PC-3 (cell line): ENCODE results near the gene PLXNA4. TPM values are rescaled to one million over a fixed set of nuclear protein-coding genes. Genes with fewer than 3 reads are reported as not detected.

Experiments used
- ATAC-seq: fragments of 200-7000 bp; cut with Tn5 transposase; 2 replicates; pipeline ENCODE4 v1.9.1; 2020; ENCODE audit warnings: mild to moderate bottlenecking, moderate library complexity
- BruUV-seq: library from RNA; stranded (reverse); fragments of 400-500 nt; replicated peaks from 2 replicates; lab custom pipeline; 2021; lab: Mats Ljungman, UMichigan
- CTCF ChIA-PET: fragments of 300-600 bp; sonication (Branson Sonifier 250); formaldehyde crosslinking; loops from one replicate; lab custom pipeline; 2022; ENCODE audit warnings: antibody characterized with exemption; lab: Charles Lee
- POLR2A ChIA-PET: fragments of 300-600 bp; sonication (Branson Sonifier 250); formaldehyde crosslinking; loops from one replicate; lab custom pipeline; 2022; ENCODE audit warnings: antibody characterized with exemption; ENCODE audit not compliant: unreplicated experiment; lab: Charles Lee
- DNase-seq: peaks from one replicate; pipeline ENCODE4 v3.0.0-alpha.2; 2015
- H2AFZ ChIP-seq: fragments of 300-600 bp; sonication (generic); 2 replicates; pipeline ENCODE4 v1.6.0; 2016; ENCODE audit warnings: antibody characterized with exemption, low read length
- H3F3A ChIP-seq: fragments of 300-600 bp; sonication (generic); one replicate; pipeline ENCODE4 v1.6.0; 2017; ENCODE audit warnings: antibody characterized with exemption, low read length, control low read depth, mild to moderate bottlenecking; ENCODE audit not compliant: unreplicated experiment
- H3K27ac ChIP-seq: fragments of 300-600 bp; sonication (generic); 2 replicates; pipeline ENCODE4 v1.5.1; 2016; ENCODE audit warnings: mild to moderate bottlenecking, low read length
- H3K27me3 ChIP-seq: fragments of 300-600 bp; sonication (generic); 2 replicates; pipeline ENCODE4 v1.6.1; 2016; ENCODE audit warnings: low read length, mixed read lengths
- H3K36me3 ChIP-seq: fragments of 300-600 bp; sonication (generic); 2 replicates; pipeline ENCODE4 v1.6.1; 2016; ENCODE audit warnings: low read depth, mixed run types, low read length, mixed read lengths
- H3K4me1 ChIP-seq: fragments of 300-600 bp; sonication (generic); 2 replicates; pipeline ENCODE4 v1.5.1; 2016; ENCODE audit warnings: low read length; ENCODE audit not compliant: insufficient read depth
- H3K4me2 ChIP-seq: fragments of 300-600 bp; sonication (generic); 2 replicates; pipeline ENCODE4 v1.6.0; 2016; ENCODE audit warnings: low read length
- H3K4me3 ChIP-seq: fragments of 300-600 bp; sonication (generic); 2 replicates; pipeline ENCODE4 v1.5.1; 2016; ENCODE audit warnings: mild to moderate bottlenecking, low read length, mixed read lengths
- H3K79me2 ChIP-seq: fragments of 300-600 bp; sonication (generic); 2 replicates; pipeline ENCODE4 v1.6.1; 2017; ENCODE audit warnings: low read length, mixed read lengths
- H3K9ac ChIP-seq: fragments of 300-600 bp; sonication (generic); 2 replicates; pipeline ENCODE4 v1.6.0; 2016; ENCODE audit warnings: mild to moderate bottlenecking, low read length
- H3K9me2 ChIP-seq: fragments of 300-600 bp; sonication (generic); replicated peaks from 2 replicates; pipeline ENCODE4 v1.6.1; 2016; ENCODE audit warnings: mixed run types, low read length, mixed read lengths
- H3K9me3 ChIP-seq: fragments of 300-600 bp; sonication (generic); 2 replicates; pipeline ENCODE4 v1.6.1; 2016; ENCODE audit warnings: low read length, mixed read lengths
- H4K20me1 ChIP-seq: fragments of 300-600 bp; sonication (generic); 2 replicates; pipeline ENCODE4 v1.6.1; 2016; ENCODE audit warnings: low read length, mixed read lengths
- EZH2 ChIP-seq: fragments of 300-600 bp; sonication (generic); IDR thresholded peaks from one replicate; pipeline ENCODE4 v1.6.1; 2017; ENCODE audit warnings: antibody characterized with exemption, mild to moderate bottlenecking, low read length; ENCODE audit not compliant: unreplicated experiment
- EZH2phosphoT487 ChIP-seq: fragments of 300-600 bp; sonication (generic); IDR thresholded peaks from 2 replicates; pipeline ENCODE4 v1.6.1; 2018; ENCODE audit warnings: mild to moderate bottlenecking, antibody characterized with exemption, low read length, borderline replicate concordance
- intact Hi-C: fragments of 100-400 bp; cut with micrococcal nuclease; formaldehyde crosslinking; loops from 2 replicates; pipeline ENCODE4 v1.9.0; 2023
- total RNA-seq: library from RNA; depleted of rRNA; stranded (reverse); fragments of >200 nt; gene quantifications from 2 replicates; pipeline ENCODE4 v1.2.3, GENCODE V29; 2014
- TF ChIP-seq, protein P1 (sequence below): fragments of 300-600 bp; sonication (generic); conservative IDR thresholded peaks from 2 replicates; pipeline ENCODE4 v1.5.1; 2017; ENCODE audit warnings: antibody characterized with exemption, low read depth, mild to moderate bottlenecking, low read length

Gene PLXNA4
- total RNA-seq, 1 experiment from 2014 or later = 1.2 TPM

DNA sequence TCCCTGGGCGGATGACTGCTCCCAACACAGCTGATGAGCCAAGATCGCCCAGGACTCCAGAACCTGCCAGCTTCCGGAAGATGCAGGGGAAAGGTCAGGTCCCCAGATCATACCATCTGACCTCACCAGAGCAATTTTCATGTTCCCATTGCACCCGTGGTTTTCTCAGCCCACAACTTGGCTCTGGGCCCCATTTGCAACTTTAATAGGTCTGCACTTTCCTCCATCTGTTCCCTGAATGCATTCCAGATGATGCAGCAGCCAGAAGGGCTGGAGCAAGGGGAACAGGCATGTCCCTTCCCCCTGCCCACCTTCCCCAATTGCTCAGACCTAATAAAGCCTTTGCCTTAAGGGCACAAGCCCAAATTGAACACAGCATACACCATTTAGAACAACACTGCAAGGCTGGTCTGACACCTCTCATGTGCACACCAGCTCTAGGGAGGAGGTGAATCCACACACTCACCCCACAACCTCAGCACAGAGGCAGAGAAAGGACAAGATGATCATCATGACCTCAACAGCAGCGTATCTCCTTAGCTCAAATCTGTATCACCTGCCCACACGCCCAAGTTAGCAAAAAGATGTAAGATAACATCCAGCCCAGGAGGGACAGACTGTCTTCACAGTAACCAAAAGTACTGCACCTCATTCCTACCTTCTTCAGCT is 87.5 kb downstream of the PLXNA4 start:
- Histone ChIP-seq H2AFZ (no peak overlapping the region), H3K9me3 (no peaks in the 10 kb centered on the region), H3K36me3 (no peaks in the 10 kb centered on the region), H3K4me3 (no peak overlapping the region), H4K20me1 (no peaks in the 10 kb centered on the region), H3K9me2 (no peaks in the 10 kb centered on the region), H3K4me1 (peaks cover 3% of the 10 kb centered on the region; the same call in 1 of the 2 replicates), H3K9ac (no peak overlapping the region), H3K27me3 (no peaks in the 10 kb centered on the region), H3F3A (no peaks in the 10 kb centered on the region), H3K4me2 (no peak overlapping the region), H3K79me2 (no peaks in the 10 kb centered on the region), H3K27ac (no peak overlapping the region)
- TF ChIP-seq, protein P1, sequence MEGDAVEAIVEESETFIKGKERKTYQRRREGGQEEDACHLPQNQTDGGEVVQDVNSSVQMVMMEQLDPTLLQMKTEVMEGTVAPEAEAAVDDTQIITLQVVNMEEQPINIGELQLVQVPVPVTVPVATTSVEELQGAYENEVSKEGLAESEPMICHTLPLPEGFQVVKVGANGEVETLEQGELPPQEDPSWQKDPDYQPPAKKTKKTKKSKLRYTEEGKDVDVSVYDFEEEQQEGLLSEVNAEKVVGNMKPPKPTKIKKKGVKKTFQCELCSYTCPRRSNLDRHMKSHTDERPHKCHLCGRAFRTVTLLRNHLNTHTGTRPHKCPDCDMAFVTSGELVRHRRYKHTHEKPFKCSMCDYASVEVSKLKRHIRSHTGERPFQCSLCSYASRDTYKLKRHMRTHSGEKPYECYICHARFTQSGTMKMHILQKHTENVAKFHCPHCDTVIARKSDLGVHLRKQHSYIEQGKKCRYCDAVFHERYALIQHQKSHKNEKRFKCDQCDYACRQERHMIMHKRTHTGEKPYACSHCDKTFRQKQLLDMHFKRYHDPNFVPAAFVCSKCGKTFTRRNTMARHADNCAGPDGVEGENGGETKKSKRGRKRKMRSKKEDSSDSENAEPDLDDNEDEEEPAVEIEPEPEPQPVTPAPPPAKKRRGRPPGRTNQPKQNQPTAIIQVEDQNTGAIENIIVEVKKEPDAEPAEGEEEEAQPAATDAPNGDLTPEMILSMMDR = no peak
- TF ChIP-seq EZH2phosphoT487 (no peak), EZH2 (no peak)
- BruUV-seq = no TSS peak
- ATAC-seq = no peak
- no peak for DNase-seq
- POLR2A ChIA-PET = no interaction called here
- intact Hi-C loops = no loop called here
- CTCF ChIA-PET = no interaction called here

DNA sequence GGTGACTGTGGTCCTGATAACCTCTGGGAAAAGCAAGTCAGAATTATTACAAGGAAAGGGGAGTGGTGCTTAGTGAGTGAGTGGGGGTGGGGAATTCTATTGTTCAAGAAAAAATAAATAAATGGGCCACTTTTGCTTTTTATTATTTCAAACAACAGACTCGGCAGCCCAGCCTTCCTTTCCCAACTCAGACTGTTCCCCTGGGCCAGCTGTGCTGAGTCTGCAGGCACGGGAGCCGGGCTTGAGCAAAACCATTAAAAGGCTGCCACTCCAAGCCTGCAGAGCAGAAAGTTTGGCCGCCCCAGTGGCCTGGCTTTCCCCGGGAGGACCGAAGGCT is 90.0 kb downstream of the PLXNA4 start:
- no TSS peak for BruUV-seq
- Histone ChIP-seq H2AFZ (no peak overlapping the region), H3K36me3 (no peaks in the 10 kb centered on the region), H3K79me2 (no peaks in the 10 kb centered on the region), H3K27ac (no peak overlapping the region), H3F3A (no peaks in the 10 kb centered on the region), H3K4me1 (no peaks in the 10 kb centered on the region), H3K9me2 (no peaks in the 10 kb centered on the region), H3K9ac (no peak overlapping the region), H3K9me3 (no peaks in the 10 kb centered on the region), H4K20me1 (no peaks in the 10 kb centered on the region), H3K4me3 (no peak overlapping the region), H3K4me2 (no peak overlapping the region), H3K27me3 (no peaks in the 10 kb centered on the region)
- CTCF ChIA-PET = no interaction called here
- TF ChIP-seq EZH2 = no peak
- TF ChIP-seq EZH2phosphoT487 = no peak
- TF ChIP-seq, protein P1 = no peak
- ATAC-seq = no peak
- POLR2A ChIA-PET = no interaction called here
- intact Hi-C loops = no loop called here
- DNase-seq = no peak

GRCh38 chr7:132485600-132486273 is 90.5 kb downstream of the PLXNA4 start:
- ATAC-seq (no peak), DNase-seq (no peak)
- H2AFZ ChIP-seq = no peak overlapping the region
- no peak overlapping the region for H3K27ac ChIP-seq
- BruUV-seq = no TSS peak
- ChIA-PET POLR2A (no interaction called here), CTCF (no interaction called here)
- no peaks in the 10 kb centered on the region for H4K20me1 ChIP-seq
- H3K9me2 ChIP-seq = no peaks in the 10 kb centered on the region
- TF ChIP-seq EZH2 (no peak), EZH2phosphoT487 (no peak)
- TF ChIP-seq, protein P1 = no peak
- H3K79me2 ChIP-seq = no peaks in the 10 kb centered on the region
- no peaks in the 10 kb centered on the region for H3F3A ChIP-seq
- no peak overlapping the region for H3K4me2 ChIP-seq
- H3K9ac ChIP-seq = no peak overlapping the region
- H3K27me3 ChIP-seq = no peaks in the 10 kb centered on the region
- intact Hi-C loops = no loop called here
- H3K36me3 ChIP-seq = no peaks in the 10 kb centered on the region
- no peaks in the 10 kb centered on the region for H3K9me3 ChIP-seq
- H3K4me3 ChIP-seq = no peak overlapping the region
- no peaks in the 10 kb centered on the region for H3K4me1 ChIP-seq
